Mesothelial cell of epicardium (in vitro differentiated cells): Measurements from ENCODE around the gene NAALADL2. TPM values are rescaled to one million over a fixed set of nuclear protein-coding genes. Genes with fewer than 3 reads are reported as not detected.
"Not testable (repeated sequence)": the region's sequence is repeated elsewhere in the genome, so short reads cannot be mapped to it uniquely, and the experiment has no call there.

Experiments
- DNase-seq, 2 experiments: peaks; one replicate each; pipeline ENCODE4 v3.0.0; 2021; ENCODE audit warnings: low spot score in 2 of 2; ENCODE audit not compliant: unreplicated experiment in 2 of 2
- H3K27ac Mint-ChIP-seq: 2 replicates; pipeline ENCODE4 v1.8.0; 2021; ENCODE audit warnings: mixed read lengths
- H3K27me3 Mint-ChIP-seq: 2 replicates; pipeline ENCODE4 v1.8.0; 2021; ENCODE audit warnings: low read depth, mixed read lengths
- H3K36me3 Mint-ChIP-seq: 2 replicates; pipeline ENCODE4 v1.8.0; 2021; ENCODE audit warnings: mixed read lengths
- H3K4me1 Mint-ChIP-seq: 2 replicates; pipeline ENCODE4 v1.8.0; 2021; ENCODE audit warnings: mixed read lengths
- H3K4me3 Mint-ChIP-seq: 2 replicates; pipeline ENCODE4 v1.8.0; 2021; ENCODE audit warnings: mild to moderate bottlenecking, moderate library complexity, mixed read lengths
- H3K9me3 Mint-ChIP-seq: 2 replicates; pipeline ENCODE4 v1.8.0; 2021; ENCODE audit warnings: mixed read lengths
- CTCF ChIP-seq: fragments of 200-600 bp; sonication (generic); IDR thresholded peaks from one replicate; pipeline ENCODE4 v1.5.0; 2021; ENCODE audit warnings: antibody characterized with exemption; ENCODE audit not compliant: unreplicated experiment
- total RNA-seq: library from RNA; stranded (reverse); gene quantifications from 3 replicates; pipeline ENCODE4 v1.2.1, GENCODE V29; 2021

The NAALADL2 gene
- total RNA-seq, 1 donor from 2014 or later = 27.9 TPM

GRCh38 chr3:175077216-175077615 lies 218.1 kb downstream of the NAALADL2 start:
- H3K36me3 Mint-ChIP-seq = no peaks in the 10 kb centered on the region
- no peak overlapping the region for H3K27ac Mint-ChIP-seq
- no peaks in the 10 kb centered on the region for H3K27me3 Mint-ChIP-seq

GRCh38 chr3:175082631-175083030 lies 223.5 kb downstream of the NAALADL2 start:
- H3K27ac Mint-ChIP-seq = no peak overlapping the region
- no peak overlapping the region for H3K4me3 Mint-ChIP-seq
- H3K36me3 Mint-ChIP-seq = no peaks in the 10 kb centered on the region
- no peaks in the 10 kb centered on the region for H3K27me3 Mint-ChIP-seq
- TF ChIP-seq CTCF = no peak
- H3K4me1 Mint-ChIP-seq = no peaks in the 10 kb centered on the region
- no peak for DNase-seq
- H3K9me3 Mint-ChIP-seq = no peaks in the 10 kb centered on the region

More at GRCh38 chr3:175077216-175077615, 218.1 kb downstream of the NAALADL2 start:
- Mint-ChIP-seq H3K4me3 (no peak overlapping the region), H3K4me1 (no peaks in the 10 kb centered on the region), H3K9me3 (no peaks in the 10 kb centered on the region)
- DNase-seq = no peak
- TF ChIP-seq CTCF = no peak

- DNase-seq, H3K9me3 Mint-ChIP-seq, H3K27me3 Mint-ChIP-seq, H3K36me3 Mint-ChIP-seq, H3K4me1 Mint-ChIP-seq, H3K27ac Mint-ChIP-seq, H3K4me3 Mint-ChIP-seq: not testable (repeated sequence)
Measured at GRCh38 chr3:175087128-175087527, 228.0 kb downstream of the NAALADL2 start.

- Mint-ChIP-seq H3K27ac (no peak overlapping the region), H3K36me3 (no peaks in the 10 kb centered on the region), H3K4me3 (no peak overlapping the region), H3K4me1 (peaks cover 3% of the 10 kb centered on the region), H3K9me3 (no peaks in the 10 kb centered on the region), H3K27me3 (no peaks in the 10 kb centered on the region)
- DNase-seq = no peak
- no peak for TF ChIP-seq CTCF
Measured at GRCh38 chr3:175088766-175089380, 229.7 kb downstream of the NAALADL2 start.

GRCh38 chr3:175091426-175092114 lies 232.4 kb downstream of the NAALADL2 start:
- Mint-ChIP-seq H3K27me3 (no peaks in the 10 kb centered on the region), H3K27ac (no peak overlapping the region), H3K4me3 (no peak overlapping the region), H3K9me3 (no peaks in the 10 kb centered on the region), H3K4me1 (peaks cover 13% of the 10 kb centered on the region), H3K36me3 (no peaks in the 10 kb centered on the region)
- DNase-seq = no peak
- TF ChIP-seq CTCF = no peak

- TF ChIP-seq CTCF = no peak
- no peaks in the 10 kb centered on the region for H3K9me3 Mint-ChIP-seq
- no peak for DNase-seq
- H3K36me3 Mint-ChIP-seq = peaks cover 4% of the 10 kb centered on the region
- H3K27me3 Mint-ChIP-seq = no peaks in the 10 kb centered on the region
- no peak overlapping the region for H3K27ac Mint-ChIP-seq
- peaks cover 13% of the 10 kb centered on the region for H3K4me1 Mint-ChIP-seq
- no peak overlapping the region for H3K4me3 Mint-ChIP-seq
Measured at GRCh38 chr3:175093748-175094147, 234.6 kb downstream of the NAALADL2 start.
